T-cell (primary cell): ENCODE measurements around the gene EWSR1. TPM values are rescaled to one million over a fixed set of nuclear protein-coding genes. Genes with fewer than 3 reads are reported as not detected.
"Not testable (repeated sequence)": the region's sequence is repeated elsewhere in the genome, so short reads cannot be mapped to it uniquely, and the experiment has no call there.

ENCODE experiments used
- ATAC-seq, 4 experiments: fragments of 200-7000 bp in 3 of 4; fragments of 150-1000 bp in 1 of 4; cut with Tn5 transposase; replicated peaks in 1 of 4; 1 replicate in 3 of 4; 2 replicates in 1 of 4; pipeline ENCODE4 v1.10.0; 2021; ENCODE audit warnings: moderate library complexity in 3 of 4, mild to moderate bottlenecking in 2 of 4, moderate number of reproducible peaks in 1 of 4
- CTCF ChIA-PET, 2 donors: fragments of 300-600 bp; sonication (Branson Sonifier 250); formaldehyde crosslinking; loops; one replicate each; lab custom pipeline; 2022; ENCODE audit warnings: antibody characterized with exemption in 2 of 2; lab: Charles Lee
- POLR2A ChIA-PET, 2 donors: fragments of 300-600 bp; sonication (Branson Sonifier 250); formaldehyde crosslinking; loops; one replicate each; lab custom pipeline; 2022; ENCODE audit warnings: antibody characterized with exemption in 2 of 2; lab: Charles Lee
- DNase-seq, 35 experiments: peaks; one replicate each; pipeline versions ENCODE4 v3.0.0 to v3.0.0-alpha.2; 2013 to 2023
- H3K27ac ChIP-seq: one replicate; pipeline ENCODE4 v1.5.1; 2013; ENCODE audit warnings: low read length
- H3K27me3 ChIP-seq, 2 experiments: replicated peaks in 1 of 2; 1 replicate in 1 of 2; 2 replicates in 1 of 2; pipeline versions ENCODE4 v1.6.1 to v1.7.0; 2013; ENCODE audit warnings: low read length in 1 of 2, mixed read lengths in 1 of 2; ENCODE audit not compliant: control insufficient read depth in 2 of 2, insufficient read depth in 2 of 2; ENCODE audit errors: extremely low read depth in 1 of 2
- H3K36me3 ChIP-seq, 2 donors: 1 replicate in 1 of 2; 2 replicates in 1 of 2; pipeline versions ENCODE4 v1.6.1 to v1.7.0; 2013; ENCODE audit warnings: low read length in 1 of 2; ENCODE audit not compliant: control insufficient read depth in 2 of 2, insufficient read depth in 1 of 2; ENCODE audit errors: extremely low read depth in 1 of 2
- H3K4me1 ChIP-seq, 2 experiments: 1 replicate in 1 of 2; 2 replicates in 1 of 2; pipeline versions ENCODE4 v1.6.1 to v1.7.0; 2013; ENCODE audit warnings: low read length in 2 of 2, mixed read lengths in 1 of 2; ENCODE audit not compliant: insufficient read depth in 2 of 2, control insufficient read depth in 1 of 2; ENCODE audit errors: extremely low read depth in 1 of 2
- H3K4me3 ChIP-seq, 2 donors: 1 replicate in 1 of 2; 2 replicates in 1 of 2; pipeline versions ENCODE4 v1.5.1 to v1.7.0; 2013; ENCODE audit warnings: mild to moderate bottlenecking in 2 of 2, low read length in 1 of 2, moderate library complexity in 1 of 2; ENCODE audit not compliant: control insufficient read depth in 1 of 2; ENCODE audit errors: extremely low read depth in 1 of 2
- H3K9me3 ChIP-seq: 2 replicates; pipeline ENCODE4 v1.7.0; 2013
- H3K27ac Mint-ChIP-seq, 2 donors: one replicate each; pipeline ENCODE4 v1.8.0; 2020 to 2021; ENCODE audit warnings: mild to moderate bottlenecking in 2 of 2, mixed read lengths in 2 of 2
- H3K27me3 Mint-ChIP-seq, 2 donors: one replicate each; pipeline ENCODE4 v1.8.0; 2021 to 2022; ENCODE audit warnings: mixed read lengths in 2 of 2
- H3K36me3 Mint-ChIP-seq: one replicate; pipeline ENCODE4 v1.8.0; 2021; ENCODE audit warnings: mixed read lengths
- H3K4me1 Mint-ChIP-seq, 3 donors: one replicate each; pipeline ENCODE4 v1.8.0; 2020 to 2022; ENCODE audit warnings: mixed read lengths in 3 of 3, mild to moderate bottlenecking in 1 of 3
- H3K4me3 Mint-ChIP-seq, 3 donors: one replicate each; pipeline ENCODE4 v1.8.0; 2020 to 2022; ENCODE audit warnings: mild to moderate bottlenecking in 3 of 3, mixed read lengths in 3 of 3, moderate library complexity in 3 of 3
- H3K9me3 Mint-ChIP-seq, 3 donors: one replicate each; pipeline ENCODE4 v1.8.0; 2020 to 2022; ENCODE audit warnings: mixed read lengths in 3 of 3
- WGBS: methylation state at CpG from one replicate; pipeline ENCODE4 v1.1.5; 2013; ENCODE audit warnings: missing lambda C conversion rate; ENCODE audit not compliant: insufficient coverage; 5-methylcytosine and 5-hydroxymethylcytosine counted together
- total RNA-seq, 35 experiments: library from RNA in 6 of 35; stranded (reverse) in 6 of 35; fragments of 120-200 nt in 1 of 35; gene quantifications; one replicate each; pipeline versions ENCODE4 v1.2.1 to v1.2.4 and lab custom pipeline; 2013 to 2026

Gene EWSR1
- total RNA-seq (100 to 1,000 TPM; 254 to 308 (median 260) TPM), total RNA-seq (lab: John Stamatoyannopoulos, UW) (291 to 580 (median 359) reads per million in 29 experiments)
- 160 TPM for total RNA-seq (2013)

- Mint-ChIP-seq H3K36me3 (peaks cover 25% of the 10 kb centered on the region), H3K27ac (peak within 1 kb of the TSS; percentile 98), H3K27me3 (no peaks in the 10 kb centered on the region), H3K4me1 (peaks cover 54 to 57% (median 55%) of the 10 kb centered on the region in 3 donors), H3K9me3 (no peaks in the 10 kb centered on the region), H3K4me3 (peak within 1 kb of the TSS; percentile 92 to 96 (median 95))
- Histone ChIP-seq H3K27ac (peak within 1 kb of the TSS; percentile 99), H3K4me3 (peak within 1 kb of the TSS; percentile 92 to 99), H3K4me1 (peaks cover 34 to 37% of the 10 kb centered on the region in 2 experiments), H3K36me3 (peaks cover 13 to 26% of the 10 kb centered on the region in 2 donors), H3K9me3 (no peaks in the 10 kb centered on the region), H3K27me3 (no peaks in the 10 kb centered on the region)
- POLR2A ChIA-PET: no interaction called here
- CTCF ChIA-PET: no interaction called here
- ATAC-seq (peak; percentile 88 to 90 (median 90)), DNase-seq (peak; percentile 85 to 99 (median 91))
- under 1% methylated on average over 48 of the region's 67 CpGs for WGBS
Observed at GRCh38 chr22:29267858-29268510, at the start of gene EWSR1, which contains the start of gene RHBDD3. EWSR1 (plus strand) TSS chr22:29268268; CDS start chr22:29268337, 69 bp downstream. RHBDD3 (minus strand) TSS chr22:29267981; CDS start chr22:29265626, 2,355 bp downstream.

GRCh38 chr22:29218758-29219408, 49.2 kb upstream of the EWSR1 start:
- ChIA-PET CTCF (no interaction called here), POLR2A (no interaction called here)
- H3K27ac ChIP-seq: no peak overlapping the region
- no peaks in the 10 kb centered on the region for H3K36me3 ChIP-seq
- no peaks in the 10 kb centered on the region for H3K9me3 ChIP-seq
- H3K36me3 Mint-ChIP-seq: no peaks in the 10 kb centered on the region
- H3K27me3 Mint-ChIP-seq: no peaks in the 10 kb centered on the region
- no peak overlapping the region for H3K4me3 ChIP-seq
- ATAC-seq (no peak), DNase-seq (no peak)
- no peaks in the 10 kb centered on the region for H3K4me1 Mint-ChIP-seq
- no peak overlapping the region for H3K4me3 Mint-ChIP-seq
- no peaks in the 10 kb centered on the region for H3K4me1 ChIP-seq
- WGBS: 85% methylated on average over 11 of the region's 11 CpGs
- no peaks in the 10 kb centered on the region for H3K9me3 Mint-ChIP-seq
- peaks cover 0 to 4% of the 10 kb centered on the region in 2 experiments for H3K27me3 ChIP-seq
- H3K27ac Mint-ChIP-seq: no peak overlapping the region

GRCh38 chr22:29219409-29219782, 48.7 kb upstream of the EWSR1 start:
- H3K27me3 ChIP-seq, H3K9me3 Mint-ChIP-seq, H3K4me3 Mint-ChIP-seq, CTCF ChIA-PET, H3K27me3 Mint-ChIP-seq, POLR2A ChIA-PET, H3K9me3 ChIP-seq, DNase-seq, H3K4me1 Mint-ChIP-seq, ATAC-seq, H3K27ac ChIP-seq, H3K36me3 Mint-ChIP-seq, H3K36me3 ChIP-seq, H3K4me3 ChIP-seq, H3K4me1 ChIP-seq, H3K27ac Mint-ChIP-seq: not testable (repeated sequence)
- 52% methylated on average over 2 of the region's 2 CpGs for WGBS

- H3K9me3 ChIP-seq: no peaks in the 10 kb centered on the region
- 73% methylated on average over 5 of the region's 14 CpGs for WGBS
- no peak overlapping the region for H3K27ac ChIP-seq
- no peak overlapping the region for H3K4me3 ChIP-seq
- H3K9me3 Mint-ChIP-seq: no peaks in the 10 kb centered on the region
- H3K27me3 ChIP-seq: peaks cover 0 to 6% of the 10 kb centered on the region in 2 experiments
- H3K27me3 Mint-ChIP-seq: no peaks in the 10 kb centered on the region
- no peak overlapping the region for H3K27ac Mint-ChIP-seq
- no peak overlapping the region for H3K4me3 Mint-ChIP-seq
- ChIA-PET CTCF (no interaction called here), POLR2A (no interaction called here)
- ATAC-seq (no peak), DNase-seq (no peak)
- H3K4me1 Mint-ChIP-seq: no peaks in the 10 kb centered on the region
- no peaks in the 10 kb centered on the region for H3K36me3 ChIP-seq
- no peaks in the 10 kb centered on the region for H3K4me1 ChIP-seq
- no peaks in the 10 kb centered on the region for H3K36me3 Mint-ChIP-seq
Observed at GRCh38 chr22:29219881-29220670, 48.0 kb upstream of the EWSR1 start.

GRCh38 chr22:29224121-29224858, 43.8 kb upstream of the EWSR1 start:
- H3K36me3 Mint-ChIP-seq: no peaks in the 10 kb centered on the region
- WGBS: 88% methylated on average over 5 of the region's 19 CpGs
- H3K9me3 Mint-ChIP-seq: no peaks in the 10 kb centered on the region
- Histone ChIP-seq H3K9me3 (no peaks in the 10 kb centered on the region), H3K27ac (no peak overlapping the region), H3K27me3 (peaks cover 0 to 16% of the 10 kb centered on the region in 2 experiments), H3K4me1 (no peaks in the 10 kb centered on the region), H3K4me3 (no peak overlapping the region), H3K36me3 (no peaks in the 10 kb centered on the region)
- CTCF ChIA-PET: no interaction called here
- H3K4me3 Mint-ChIP-seq: no peak overlapping the region
- DNase-seq (no peak), ATAC-seq (no peak)
- no peaks in the 10 kb centered on the region for H3K27me3 Mint-ChIP-seq
- H3K4me1 Mint-ChIP-seq: no peaks in the 10 kb centered on the region
- H3K27ac Mint-ChIP-seq: no peak overlapping the region
- POLR2A ChIA-PET: no interaction called here

GRCh38 chr22:29224859-29225410, 43.1 kb upstream of the EWSR1 start:
- H3K27ac ChIP-seq: no peak overlapping the region
- no peaks in the 10 kb centered on the region for H3K36me3 ChIP-seq
- no peak for DNase-seq
- ATAC-seq: no peak
- 96% methylated on average over 6 of the region's 7 CpGs for WGBS
- H3K36me3 Mint-ChIP-seq: no peaks in the 10 kb centered on the region
- H3K4me3 Mint-ChIP-seq: no peak overlapping the region
- H3K4me3 ChIP-seq: no peak overlapping the region
- H3K27me3 Mint-ChIP-seq: no peaks in the 10 kb centered on the region
- H3K4me1 ChIP-seq: no peaks in the 10 kb centered on the region
- no peaks in the 10 kb centered on the region for H3K4me1 Mint-ChIP-seq
- ChIA-PET POLR2A (no interaction called here), CTCF (no interaction called here)
- H3K27me3 ChIP-seq: peaks cover 0 to 16% of the 10 kb centered on the region in 2 experiments
- no peak overlapping the region for H3K27ac Mint-ChIP-seq
- no peaks in the 10 kb centered on the region for H3K9me3 ChIP-seq
- no peaks in the 10 kb centered on the region for H3K9me3 Mint-ChIP-seq
